H9 (cell line): ENCODE results near the gene SLCO6A1. TPM values are rescaled to one million over a fixed set of nuclear protein-coding genes. Genes with fewer than 3 reads are reported as not detected.

Source experiments
- DNase-seq: peaks from one replicate; pipeline ENCODE4 v3.0.0-alpha.2; 2017
- H2AFZ ChIP-seq: one replicate; pipeline ENCODE4 v1.6.1; 2013; ENCODE audit warnings: mild to moderate bottlenecking, low read length, control low read depth, moderate library complexity
- H2AK5ac ChIP-seq: 2 replicates; pipeline ENCODE4 v1.6.1; 2013; ENCODE audit warnings: low read length, control low read depth, mixed read lengths; ENCODE audit not compliant: insufficient read length
- H2BK120ac ChIP-seq: one replicate; pipeline ENCODE4 v1.6.1; 2013; ENCODE audit warnings: low read depth, mild to moderate bottlenecking, low read length, control low read depth, inconsistent platforms; ENCODE audit not compliant: poor library complexity, severe bottlenecking
- H2BK12ac ChIP-seq: 2 replicates; pipeline ENCODE4 v1.6.1; 2013; ENCODE audit warnings: low read length, control low read depth, mixed read lengths, low read depth; ENCODE audit not compliant: insufficient read length
- H2BK15ac ChIP-seq: 2 replicates; pipeline ENCODE4 v1.6.1; 2013; ENCODE audit warnings: low read depth, low read length, control low read depth
- H2BK20ac ChIP-seq: one replicate; pipeline ENCODE4 v1.6.1; 2013; ENCODE audit warnings: low read depth, mild to moderate bottlenecking, low read length, control low read depth, inconsistent platforms; ENCODE audit not compliant: poor library complexity, severe bottlenecking
- H2BK5ac ChIP-seq: 2 replicates; pipeline ENCODE4 v1.6.1; 2013; ENCODE audit warnings: low read length, control low read depth, mixed read lengths; ENCODE audit not compliant: insufficient read length
- H3K14ac ChIP-seq: 2 replicates; pipeline ENCODE4 v1.6.1; 2013; ENCODE audit warnings: low read length, control low read depth; ENCODE audit not compliant: insufficient read depth
- H3K18ac ChIP-seq: 2 replicates; pipeline ENCODE4 v1.6.1; 2013; ENCODE audit warnings: low read depth, mild to moderate bottlenecking, mixed read lengths, low read length, control low read depth; ENCODE audit not compliant: insufficient read length
- H3K23ac ChIP-seq: 2 replicates; pipeline ENCODE4 v1.6.1; 2013; ENCODE audit warnings: low read length, control low read depth, mixed read lengths, low read depth; ENCODE audit not compliant: insufficient read length
- H3K23me2 ChIP-seq: 2 replicates; pipeline ENCODE4 v1.6.1; 2013; ENCODE audit warnings: low read depth, mild to moderate bottlenecking, mixed read lengths, low read length, control low read depth; ENCODE audit not compliant: insufficient read length, poor library complexity, severe bottlenecking
- H3K27ac ChIP-seq: 2 replicates; pipeline ENCODE4 v1.5.1; 2013; ENCODE audit warnings: low read length, control low read depth, mixed read lengths, low read depth; ENCODE audit not compliant: insufficient read length
- H3K27me3 ChIP-seq: 2 replicates; pipeline ENCODE4 v1.6.1; 2013; ENCODE audit warnings: low read length, control low read depth, inconsistent platforms; ENCODE audit not compliant: insufficient read depth
- H3K4ac ChIP-seq: 2 replicates; pipeline ENCODE4 v1.6.1; 2013; ENCODE audit warnings: low read depth, mild to moderate bottlenecking, control low read depth, inconsistent platforms, low read length, moderate library complexity
- H3K4me1 ChIP-seq: 2 replicates; pipeline ENCODE4 v1.6.1; 2013; ENCODE audit warnings: low read length, control low read depth, inconsistent platforms; ENCODE audit not compliant: insufficient read depth
- H3K4me2 ChIP-seq: 2 replicates; pipeline ENCODE4 v1.6.1; 2013; ENCODE audit warnings: low read length, control low read depth, mixed read lengths; ENCODE audit not compliant: insufficient read length, insufficient read depth
- H3K56ac ChIP-seq: 2 replicates; pipeline ENCODE4 v1.6.1; 2013; ENCODE audit warnings: low read depth, mild to moderate bottlenecking, mixed read lengths, low read length, control low read depth; ENCODE audit not compliant: insufficient read length
- H3K79me1 ChIP-seq: 2 replicates; pipeline ENCODE4 v1.6.1; 2013; ENCODE audit warnings: low read depth, mild to moderate bottlenecking, moderate library complexity, low read length, control low read depth, inconsistent platforms; ENCODE audit not compliant: insufficient read depth, poor library complexity, severe bottlenecking
- H3K79me2 ChIP-seq: 2 replicates; pipeline ENCODE4 v1.6.1; 2013; ENCODE audit warnings: low read length, control low read depth, inconsistent platforms; ENCODE audit not compliant: insufficient read depth
- H3K9ac ChIP-seq: 2 replicates; pipeline ENCODE4 v1.6.1; 2013; ENCODE audit warnings: low read length, control low read depth, mixed read lengths; ENCODE audit not compliant: insufficient read length; ENCODE audit errors: extremely low read depth
- H3K9me3 ChIP-seq: one replicate; pipeline ENCODE4 v1.6.1; 2013; ENCODE audit warnings: low read depth, low read length, inconsistent platforms; ENCODE audit not compliant: control insufficient read depth
- H3T11ph ChIP-seq: one replicate; pipeline ENCODE4 v1.6.1; 2013; ENCODE audit warnings: mild to moderate bottlenecking, low read length, control low read depth, inconsistent platforms
- H4K20me1 ChIP-seq: one replicate; pipeline ENCODE4 v1.6.1; 2013; ENCODE audit not compliant: control insufficient read depth, insufficient read length, insufficient read depth
- H4K5ac ChIP-seq: 2 replicates; pipeline ENCODE4 v1.6.1; 2013; ENCODE audit warnings: low read depth, mild to moderate bottlenecking, mixed read lengths, low read length, control low read depth; ENCODE audit not compliant: insufficient read length
- H4K8ac ChIP-seq: replicated peaks from 2 replicates; pipeline ENCODE4 v1.6.1; 2013; ENCODE audit warnings: low read length, control low read depth, mixed read lengths, low read depth; ENCODE audit not compliant: insufficient read length
- H4K91ac ChIP-seq: 2 replicates; pipeline ENCODE4 v1.6.1; 2013; ENCODE audit warnings: low read depth, mild to moderate bottlenecking, moderate library complexity, mixed read lengths, low read length, control low read depth; ENCODE audit not compliant: insufficient read length
- H3K27ac Mint-ChIP-seq, 3 experiments: 2 replicates in 2 of 3; 3 replicates in 1 of 3; pipeline ENCODE4 v1.8.0; 2020 to 2021; ENCODE audit warnings: mixed read lengths in 3 of 3, mild to moderate bottlenecking in 1 of 3, moderate library complexity in 1 of 3
- H3K27me3 Mint-ChIP-seq: 2 replicates; pipeline ENCODE4 v1.8.0; 2021; ENCODE audit warnings: low read depth, mild to moderate bottlenecking, moderate library complexity, mixed read lengths
- H3K36me3 Mint-ChIP-seq, 3 experiments: 2 replicates in 2 of 3; 3 replicates in 1 of 3; pipeline ENCODE4 v1.8.0; 2020 to 2021; ENCODE audit warnings: low read depth in 3 of 3, mixed read lengths in 3 of 3; ENCODE audit not compliant: insufficient read depth in 1 of 3
- H3K4me1 Mint-ChIP-seq, 2 experiments: 2 replicates each; pipeline ENCODE4 v1.8.0; 2020; ENCODE audit warnings: mixed read lengths in 2 of 2
- H3K4me3 Mint-ChIP-seq, 2 experiments: 2 replicates in 1 of 2; 3 replicates in 1 of 2; pipeline ENCODE4 v1.8.0; 2020 to 2021; ENCODE audit warnings: mild to moderate bottlenecking in 2 of 2, mixed read lengths in 2 of 2, moderate library complexity in 1 of 2
- H3K9me3 Mint-ChIP-seq, 2 experiments: 2 replicates in 1 of 2; 3 replicates in 1 of 2; pipeline ENCODE4 v1.8.0; 2020; ENCODE audit warnings: mild to moderate bottlenecking in 2 of 2, mixed read lengths in 2 of 2, moderate library complexity in 1 of 2
- CTCF ChIP-seq: fragments of 200-600 bp; sonication (generic); conservative IDR thresholded peaks from 3 replicates; pipeline ENCODE4 v1.8.0; 2021; ENCODE audit warnings: antibody characterized with exemption, mild to moderate bottlenecking
- total RNA-seq: library from RNA; stranded (reverse); gene quantifications from 2 replicates; pipeline ENCODE4 v1.2.1, GENCODE V29; 2021

The SLCO6A1 gene
- total RNA-seq, 1 experiment from 2014 or later, result 0.46 TPM

GRCh38 chr5:102453716-102454115 is 45.1 kb downstream of the SLCO6A1 start:
- H2BK20ac ChIP-seq, result no peak overlapping the region
- no peak overlapping the region for H2BK12ac ChIP-seq

More at GRCh38 chr5:102453716-102454115, 45.1 kb downstream of the SLCO6A1 start:
- Histone ChIP-seq H2BK5ac (no peak overlapping the region), H2BK120ac (no peak overlapping the region), H3K56ac (no peak overlapping the region), H4K91ac (no peak overlapping the region), H3K27ac (no peak overlapping the region), H2AFZ (no peak overlapping the region), H3K14ac (no peak overlapping the region), H2AK5ac (no peak overlapping the region), H2BK15ac (no peak overlapping the region), H3K9me3 (no peaks in the 10 kb centered on the region), H3K23me2 (no peaks in the 10 kb centered on the region), H4K5ac (no peak overlapping the region), H4K8ac (no peak overlapping the region), H3K4me2 (no peak overlapping the region), H3K4me1 (no peaks in the 10 kb centered on the region), H3K27me3 (no peaks in the 10 kb centered on the region), H4K20me1 (no peaks in the 10 kb centered on the region), H3K4ac (no peak overlapping the region), H3K9ac (no peak overlapping the region), H3T11ph (no peak overlapping the region), H3K23ac (no peak overlapping the region), H3K18ac (no peak overlapping the region), H3K79me1 (no peaks in the 10 kb centered on the region), H3K79me2 (no peaks in the 10 kb centered on the region)
- Mint-ChIP-seq H3K4me1 (no peaks in the 10 kb centered on the region), H3K27ac (peak overlapping the region in 2 of 3 experiments; percentile 15 to 68; a peak in 1 of 7 replicates), H3K27me3 (0 out of 2 replicates have a peak, but pooled peaks cover 1% of the 10 kb centered on the region), H3K4me3 (no peak overlapping the region), H3K9me3 (peaks cover 15 to 16% of the 10 kb centered on the region in 2 experiments), H3K36me3 (peaks cover 0 to 15% (median 4%) of the 10 kb centered on the region in 3 experiments; a peak in 3 of 7 replicates)
- TF ChIP-seq CTCF, result no peak
- DNase-seq, result no peak
